GM18499 (cell line): ENCODE measurements around the gene IQCH.
"Not testable (repeated sequence)": the region's sequence is repeated elsewhere in the genome, so short reads cannot be mapped to it uniquely, and the experiment has no call there.

Experiments
- ATAC-seq: cut with Tn5 transposase; IDR thresholded peaks from one replicate; pipeline ENCODE4 v1.9.1; 2021; ENCODE audit warnings: moderate number of reproducible peaks; ENCODE audit not compliant: insufficient read depth, unreplicated experiment

Gene IQCH

DNA sequence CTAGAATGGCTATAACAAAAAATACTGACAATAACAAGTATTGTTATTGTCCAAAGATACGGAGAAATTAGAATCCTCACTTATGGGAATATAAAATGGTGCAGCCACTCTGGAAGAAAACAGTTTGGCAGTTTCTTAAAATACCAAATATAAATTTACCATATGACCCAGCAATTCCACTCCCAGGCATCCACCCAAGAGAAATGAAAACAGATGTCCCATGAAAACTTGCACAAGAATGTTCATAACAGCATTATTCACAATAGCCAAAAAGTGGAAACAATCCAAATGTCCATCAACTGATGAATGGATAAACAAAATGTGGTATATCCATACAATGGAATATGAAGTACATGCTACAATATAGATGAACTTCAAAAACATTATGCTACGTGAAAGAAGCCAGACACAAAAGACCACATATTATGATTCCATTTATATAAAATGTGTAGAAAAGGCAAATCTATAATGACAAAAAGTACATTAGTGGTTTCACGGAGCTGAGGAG lies 9.6 kb upstream of the IQCH start:
- no peak for ATAC-seq

DNA sequence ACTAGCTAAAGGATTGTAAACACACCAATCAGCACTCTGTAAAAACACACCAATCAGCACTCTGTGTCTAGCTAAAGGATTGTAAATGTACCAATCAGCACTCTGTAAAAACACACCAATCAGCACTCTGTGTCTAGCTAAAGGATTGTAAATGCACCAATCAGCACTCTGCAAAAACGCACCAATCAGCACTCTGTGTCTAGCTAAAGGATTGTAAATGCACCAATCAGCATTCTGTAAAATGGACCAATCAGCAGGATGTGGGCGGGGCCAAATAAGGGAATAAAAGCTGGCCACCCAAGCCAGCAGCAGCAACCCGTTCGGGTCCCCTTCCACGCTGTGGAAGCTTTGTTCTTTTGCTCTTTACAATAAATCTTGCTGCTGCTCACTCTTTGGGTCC lies 8.0 kb upstream of the IQCH start:
- not testable (repeated sequence) for ATAC-seq

DNA sequence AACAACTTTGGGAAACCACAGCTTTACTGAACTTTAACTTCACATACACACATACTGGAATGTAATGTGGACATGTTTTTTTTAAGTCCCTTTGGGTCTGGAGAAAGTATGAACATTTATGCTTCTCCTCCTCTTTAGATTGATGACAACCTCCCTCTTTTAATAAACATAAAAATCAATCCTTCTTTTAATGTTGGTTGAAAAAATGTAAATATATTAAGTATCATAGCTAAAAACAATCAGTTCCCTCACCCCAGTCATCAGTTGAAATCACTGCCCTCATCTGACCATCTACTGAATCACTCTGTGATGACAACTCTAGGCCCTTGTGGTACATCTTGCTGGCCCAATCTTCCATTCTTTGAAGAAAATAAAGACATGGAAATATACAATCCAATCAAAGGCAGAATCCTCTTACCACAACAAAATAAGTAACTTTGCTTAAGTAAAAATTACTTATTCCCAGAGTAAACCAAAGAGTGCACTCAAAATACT lies 6.5 kb upstream of the IQCH start:
- ATAC-seq, result no peak

DNA sequence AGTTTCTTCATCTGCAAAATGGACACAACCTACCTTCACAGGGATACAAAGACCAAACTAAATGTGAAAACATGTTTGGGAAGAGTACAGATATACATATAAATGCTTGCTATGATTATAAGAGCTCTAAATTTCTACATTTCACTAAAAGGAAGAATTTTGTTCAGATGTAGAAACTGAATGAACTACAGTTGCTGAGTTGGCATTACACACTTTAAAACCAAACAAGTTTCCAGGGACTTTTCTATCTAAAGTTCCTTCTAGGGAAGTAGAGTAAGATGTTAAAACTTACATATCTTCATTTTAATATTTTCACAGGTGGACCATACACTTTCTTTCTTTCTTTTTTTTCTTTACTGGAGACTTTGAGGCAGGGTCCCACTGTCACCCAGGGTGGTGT lies 4.8 kb upstream of the IQCH start:
- ATAC-seq, result no peak

DNA sequence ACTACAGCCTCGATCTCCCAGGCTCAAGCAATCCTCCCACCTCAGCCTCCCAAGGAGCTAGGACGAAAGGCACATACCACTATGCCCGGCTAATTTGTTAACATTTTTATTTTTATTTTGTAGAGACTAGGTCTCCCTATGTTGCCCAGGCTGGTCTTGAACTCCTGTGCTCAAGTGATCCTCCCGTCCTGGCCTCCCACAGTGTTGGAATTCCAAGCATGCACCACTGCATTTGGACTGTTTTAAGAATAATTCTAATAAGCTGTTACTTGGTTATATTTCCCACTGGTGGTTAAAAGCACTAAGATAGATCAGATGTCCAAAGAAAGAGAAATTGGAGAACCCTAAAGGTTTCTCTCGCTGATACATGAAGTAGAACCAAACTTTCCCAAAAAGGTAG lies 3.3 kb upstream of the IQCH start:
- no peak for ATAC-seq

DNA sequence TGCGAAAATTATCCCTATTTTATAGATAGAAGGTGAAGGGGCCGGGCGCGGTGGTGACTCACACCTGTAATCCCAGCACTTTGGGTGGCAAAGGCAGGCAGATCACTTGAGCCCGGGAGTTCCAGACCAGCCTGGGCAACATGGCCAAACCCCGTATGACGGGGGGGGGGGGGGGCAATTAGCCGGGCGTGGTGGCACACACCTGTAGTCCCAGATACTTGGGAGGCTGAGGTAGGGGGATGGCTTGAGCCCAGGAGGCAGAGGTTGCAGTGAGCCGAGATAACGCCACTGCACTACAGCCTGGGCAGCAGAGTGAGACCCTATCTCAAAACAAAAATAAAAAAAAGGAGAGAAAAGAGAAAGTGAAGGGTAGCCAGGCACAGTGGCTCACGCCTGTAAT lies 1.5 kb upstream of the IQCH start:
- ATAC-seq, result no peak

DNA sequence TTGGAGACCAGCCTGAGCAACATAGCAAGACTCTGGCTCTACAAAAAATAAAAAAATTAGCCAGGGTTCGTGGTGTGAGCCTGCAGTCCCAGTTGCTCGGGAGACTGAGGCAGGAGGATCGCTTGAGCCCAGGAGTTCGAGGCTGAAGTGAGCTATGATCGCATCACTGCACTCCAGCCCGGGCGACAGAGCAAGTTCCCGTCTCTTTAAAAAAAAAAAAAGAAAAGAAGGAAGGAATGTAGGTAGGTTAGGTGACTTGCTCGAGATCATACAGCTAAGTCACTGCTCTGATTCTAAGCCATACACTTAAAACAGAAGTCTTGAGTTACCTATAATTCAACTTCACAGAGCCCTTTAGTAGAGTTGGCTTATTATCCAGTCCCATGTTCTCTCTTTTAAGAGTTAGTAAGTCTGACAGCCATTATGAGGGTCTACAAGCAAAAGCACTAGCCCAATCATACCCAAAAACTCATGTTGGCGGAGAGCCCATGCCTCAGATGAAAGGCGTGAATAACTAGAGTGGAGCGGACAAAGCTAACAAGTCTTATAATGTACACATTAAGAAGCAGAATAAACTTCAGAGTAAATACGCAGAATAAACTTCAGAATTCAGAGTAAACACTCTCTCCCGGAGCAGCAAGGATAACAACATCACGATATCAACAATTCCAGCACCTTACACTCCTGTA lies 893 bp upstream of the IQCH start:
- ATAC-seq, result no peak

DNA sequence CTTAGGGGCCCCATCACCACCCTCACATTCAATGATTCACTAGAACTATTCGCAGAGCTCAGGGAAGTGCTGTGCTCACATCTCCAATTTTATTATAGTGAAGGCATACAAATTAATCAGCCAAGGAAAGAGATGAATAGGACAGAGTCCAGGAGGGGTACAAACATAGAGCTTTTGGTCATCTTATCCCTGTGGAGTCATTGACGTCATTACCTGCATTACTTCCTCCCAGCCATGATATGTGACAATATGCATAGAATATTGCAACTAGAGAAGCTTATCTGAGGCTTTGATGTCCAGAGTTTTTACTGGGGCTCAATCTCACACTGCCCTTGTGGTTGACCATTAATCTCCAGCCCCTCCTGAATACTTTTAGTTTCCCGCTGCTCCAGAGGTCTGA lies 1.5 kb downstream of the IQCH start:
- no peak for ATAC-seq

DNA sequence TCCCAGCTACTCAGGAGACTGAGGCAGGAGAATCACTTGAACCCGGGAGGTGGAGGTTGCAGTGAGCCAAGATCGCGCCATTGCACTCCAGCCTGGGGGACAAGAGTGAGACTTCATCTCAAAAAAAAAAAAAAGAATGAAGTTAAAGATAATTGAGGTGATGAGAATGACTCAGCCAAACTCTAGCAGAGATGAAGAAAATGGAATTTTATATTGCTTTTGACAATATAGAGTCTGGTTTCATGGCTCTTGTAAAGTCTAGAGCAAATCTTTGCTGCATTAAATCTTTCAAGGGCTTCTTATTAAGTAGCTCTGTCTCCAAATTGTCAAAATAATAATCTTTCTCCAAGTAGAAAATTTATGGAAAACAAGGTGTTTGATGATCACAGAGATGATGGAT lies 3.8 kb downstream of the IQCH start:
- ATAC-seq, result not testable (repeated sequence)

DNA sequence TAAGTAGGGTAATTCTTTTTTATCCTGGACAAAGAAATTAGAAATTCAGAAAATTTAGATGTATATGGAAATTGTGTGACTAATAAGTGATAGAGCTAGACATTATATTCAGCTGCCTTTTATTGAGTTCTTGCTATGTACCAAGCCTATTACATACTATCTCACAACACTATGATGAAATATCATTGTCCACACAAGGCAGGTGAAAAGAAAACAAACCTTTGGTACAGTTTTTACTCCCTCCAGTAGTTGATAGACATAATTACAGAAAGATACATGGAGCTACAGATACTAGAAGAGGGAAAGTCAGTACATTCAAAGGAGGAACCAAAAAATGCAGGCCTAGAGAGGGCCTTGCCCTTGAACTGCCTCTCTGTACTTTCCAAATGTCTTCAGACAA lies 4.8 kb downstream of the IQCH start:
- ATAC-seq, result no peak

DNA sequence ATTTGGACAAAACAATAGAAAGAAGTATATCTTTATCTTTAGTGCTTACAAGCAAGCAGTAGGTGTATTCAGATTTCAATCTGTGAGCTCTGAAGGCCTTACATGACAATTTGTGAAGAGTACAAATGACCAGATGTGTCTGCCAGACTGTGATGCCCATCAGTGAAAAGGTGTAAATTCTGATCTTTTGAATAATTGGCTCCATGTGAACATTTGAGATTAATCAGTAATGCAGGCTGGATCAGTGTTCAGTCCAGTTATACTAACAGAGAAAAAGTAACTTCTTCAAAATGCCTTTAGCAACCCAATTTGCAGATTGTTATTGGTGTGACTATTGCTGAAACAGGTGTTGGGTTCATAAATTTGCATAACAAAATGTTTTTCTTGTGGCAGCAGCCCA lies 5.2 kb downstream of the IQCH start:
- ATAC-seq, result no peak

DNA sequence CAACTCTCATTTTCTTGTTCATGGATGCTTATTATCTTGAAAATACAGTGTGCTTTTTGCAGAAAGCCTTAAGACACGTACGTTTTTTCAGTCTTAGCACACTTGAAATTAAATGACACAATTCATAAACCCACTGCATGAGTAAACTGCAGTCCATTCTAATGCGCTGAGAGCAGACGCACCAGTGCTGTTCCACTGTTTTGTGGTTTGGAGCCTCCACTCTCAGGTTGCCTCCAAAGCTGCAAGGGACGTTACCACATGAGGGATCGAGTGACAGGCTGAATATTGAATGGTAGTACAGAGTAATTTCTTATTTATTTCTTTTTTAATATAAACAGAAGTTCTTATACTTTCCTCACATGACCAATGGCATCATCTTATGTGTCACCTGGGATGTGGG lies 12.3 kb downstream of the IQCH start:
- ATAC-seq, result no peak

DNA sequence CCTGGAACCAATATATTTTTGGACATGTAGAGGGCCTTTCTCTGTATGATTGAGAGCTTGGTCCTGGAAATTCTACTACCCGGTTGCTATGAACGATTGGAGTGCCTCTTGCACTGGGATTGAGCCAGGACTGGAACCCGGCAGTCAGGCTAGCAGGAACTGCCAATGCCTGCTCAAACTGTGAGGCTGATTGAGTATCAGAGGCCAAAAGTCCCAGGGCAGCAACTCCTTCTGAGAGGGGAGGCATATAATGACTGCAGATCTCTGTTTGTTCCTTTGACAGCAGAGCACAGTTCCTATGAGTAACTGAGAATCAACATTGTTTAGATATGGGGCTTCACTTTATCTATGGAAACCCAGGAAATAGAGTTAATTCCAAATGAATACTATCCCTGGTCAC lies 12.9 kb downstream of the IQCH start:
- ATAC-seq, result no peak

DNA sequence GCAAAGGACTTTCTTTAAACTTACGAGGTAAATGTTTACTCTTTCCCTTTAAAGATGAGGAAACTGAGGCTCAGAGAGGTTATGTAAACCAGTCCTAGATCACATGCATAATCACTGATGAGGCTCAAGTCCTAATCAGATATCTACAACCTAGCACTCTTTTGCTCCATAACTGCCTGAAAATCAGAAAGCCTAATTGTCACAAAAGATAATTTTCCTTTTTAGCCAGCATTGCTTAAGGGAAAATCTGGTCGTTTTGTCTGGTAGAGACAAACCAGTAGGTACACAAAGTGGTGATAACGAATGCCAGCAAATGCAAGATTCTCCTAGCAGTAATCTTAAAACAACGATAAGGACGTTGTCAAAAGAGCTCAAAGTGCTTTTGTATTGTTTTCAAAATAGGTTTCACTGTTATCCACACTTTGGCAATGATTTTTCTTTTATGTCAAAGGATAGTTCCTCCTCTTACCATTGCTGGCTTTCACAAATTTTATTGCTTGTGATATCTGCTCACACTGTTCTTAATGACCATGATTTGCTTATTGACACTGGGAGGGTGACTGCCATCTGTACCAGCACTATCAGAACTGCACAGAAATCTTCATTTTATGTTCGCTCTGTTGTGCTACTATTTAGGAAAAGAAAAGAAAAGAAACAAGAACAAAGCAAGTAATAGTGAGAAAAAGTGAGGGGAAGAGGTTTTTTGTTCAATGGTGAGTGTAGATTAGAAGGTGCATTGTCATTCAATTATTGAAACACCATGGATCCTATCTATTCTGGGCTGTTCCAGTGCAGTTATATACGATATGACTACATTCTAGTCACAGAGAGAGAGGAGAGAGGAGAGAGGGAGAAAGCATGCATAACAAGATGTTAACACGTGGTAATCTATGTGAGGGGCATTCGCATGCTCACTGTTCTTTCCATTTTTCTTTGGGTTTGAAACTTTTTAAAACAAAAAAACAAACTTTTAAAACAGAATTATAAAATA lies 13.7 kb downstream of the IQCH start:
- no peak for ATAC-seq

DNA sequence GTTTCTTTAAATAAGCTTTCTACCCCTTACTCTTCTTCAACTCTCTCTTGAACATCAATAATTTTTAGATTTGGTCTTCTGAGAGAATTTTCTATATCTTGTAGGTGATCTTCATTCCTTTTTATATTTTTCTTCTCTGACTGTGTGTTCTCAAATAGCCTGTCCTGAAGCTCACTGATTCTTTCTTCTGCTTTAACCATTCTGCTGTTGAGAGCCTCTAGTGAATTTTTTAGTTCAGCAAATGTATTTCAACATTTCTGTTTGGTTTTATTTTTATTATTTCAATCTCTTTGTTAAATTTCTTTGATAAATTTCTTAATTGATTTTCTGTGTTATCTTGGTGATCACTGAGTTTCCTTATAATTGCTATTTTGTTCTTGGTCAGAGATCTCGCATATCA lies 19.6 kb downstream of the IQCH start:
- ATAC-seq, result no peak

DNA sequence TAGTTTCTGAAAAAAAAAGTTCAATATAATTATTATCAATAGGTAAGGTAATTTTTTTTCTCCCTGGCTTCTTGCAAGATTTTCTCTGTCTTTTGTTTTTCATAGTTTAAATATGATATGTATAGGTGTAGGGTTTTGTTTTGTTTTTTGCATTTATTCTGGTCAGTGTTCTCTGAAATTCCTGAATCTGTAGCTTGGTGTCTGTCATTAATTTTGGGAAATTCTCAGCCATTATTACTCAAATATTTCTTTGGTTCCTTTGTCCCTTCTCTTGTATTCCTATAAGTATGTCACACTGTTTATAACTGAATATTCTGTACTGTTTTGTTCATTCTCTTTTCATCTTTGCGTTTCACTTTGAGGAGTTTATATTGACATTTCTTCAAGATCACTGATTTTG lies 22.1 kb downstream of the IQCH start:
- ATAC-seq, result no peak

DNA sequence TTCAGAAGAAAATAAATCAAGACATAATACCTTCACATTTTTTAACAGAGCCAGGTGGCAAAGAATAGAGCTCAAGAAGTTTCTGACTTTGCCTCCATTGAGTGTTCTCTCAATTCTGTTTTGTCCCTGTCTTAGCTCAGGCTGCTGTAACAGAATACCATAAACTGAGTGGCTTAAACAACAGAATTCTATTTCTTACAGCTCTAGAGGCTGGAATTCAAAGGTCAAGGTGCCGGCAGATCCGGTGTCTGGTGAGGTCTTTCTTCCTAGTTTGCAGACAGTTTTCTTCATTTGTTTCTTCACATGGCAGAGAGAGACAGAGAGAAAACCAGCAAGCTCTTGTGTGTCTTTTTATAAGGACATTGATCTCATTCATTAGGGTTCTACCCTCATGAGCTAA lies 25.6 kb downstream of the IQCH start:
- no peak for ATAC-seq

DNA sequence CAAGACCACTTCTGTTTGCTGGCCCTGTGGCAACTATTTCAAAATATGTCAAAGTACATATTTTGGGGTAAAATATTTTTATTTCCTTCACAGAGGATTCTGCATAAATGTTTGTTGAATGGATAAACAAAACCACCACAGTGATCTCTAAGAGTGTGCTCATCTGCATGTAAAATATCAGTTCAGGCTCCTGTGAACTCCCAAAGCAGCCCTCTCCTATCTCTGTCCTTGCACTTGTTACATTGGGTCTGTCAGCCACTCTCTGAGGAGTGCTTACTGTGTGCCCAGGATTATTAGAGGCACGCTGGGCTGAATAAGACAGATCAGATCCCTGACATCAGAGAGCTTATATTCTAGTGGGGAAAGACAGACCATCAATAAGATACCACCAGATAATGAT lies 27.1 kb downstream of the IQCH start:
- no peak for ATAC-seq

DNA sequence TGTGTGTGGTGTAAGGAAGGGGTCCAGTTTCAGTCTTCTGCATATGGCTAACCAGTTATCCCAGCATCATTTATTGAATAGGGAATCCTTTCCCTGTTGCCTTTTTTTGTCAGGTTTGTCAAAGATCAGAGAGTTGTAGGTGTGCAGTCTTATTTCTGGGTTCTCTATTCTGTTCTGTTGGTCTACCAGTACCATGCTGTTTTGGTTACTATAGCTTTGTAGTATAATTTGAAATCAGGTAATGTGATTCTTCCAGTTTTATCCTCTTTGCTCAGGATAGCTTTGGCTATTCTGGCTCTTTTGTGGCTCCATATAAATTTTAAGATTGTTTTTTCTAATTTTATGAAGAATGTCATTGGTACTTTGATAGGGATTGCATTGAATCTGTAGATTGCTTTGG lies 31.0 kb downstream of the IQCH start:
- not testable (repeated sequence) for ATAC-seq

DNA sequence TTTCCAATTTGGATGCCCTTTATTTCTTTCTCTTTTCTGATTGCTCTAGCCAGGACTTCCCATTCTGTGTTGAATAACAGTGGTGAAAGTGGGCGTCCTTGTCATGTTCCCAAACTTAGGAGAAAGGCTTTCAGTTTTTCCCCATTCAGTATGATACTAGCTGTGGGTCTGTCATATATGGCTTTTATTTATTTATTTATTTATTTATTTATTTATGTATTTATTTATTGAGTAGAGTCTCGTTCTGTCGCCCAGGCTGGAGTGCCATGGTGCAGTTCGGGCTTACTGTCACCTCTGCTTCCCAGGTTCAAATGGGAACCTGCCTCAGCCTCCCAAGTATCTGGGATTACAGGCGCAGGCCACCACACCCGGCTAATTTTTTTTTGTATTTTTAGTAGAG lies 31.8 kb downstream of the IQCH start:
- ATAC-seq, result not testable (repeated sequence)

DNA sequence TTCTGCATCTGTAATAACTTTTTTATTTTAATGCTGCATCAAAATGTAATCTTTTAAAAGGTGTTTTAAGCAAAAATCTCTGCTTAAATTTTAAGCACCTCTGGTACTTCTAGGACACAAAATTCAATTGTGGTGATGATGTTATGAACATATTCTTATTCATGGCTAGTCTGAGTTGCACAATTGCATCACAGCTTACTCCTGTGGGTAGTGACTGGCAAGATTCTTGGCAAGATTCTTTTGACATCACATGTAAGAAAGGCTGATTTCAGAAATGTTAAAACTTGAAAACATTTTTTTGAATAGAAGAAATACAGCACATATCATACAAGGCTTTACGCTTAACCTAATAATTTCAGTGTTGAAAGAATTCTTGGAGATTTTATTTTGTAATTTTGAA lies 35.7 kb downstream of the IQCH start:
- no peak for ATAC-seq
